ENCODE results near the gene NAGLU.

GRCh38 chr17:42547698-42548069 is 11.6 kb downstream of the NAGLU start:
- TF ChIP-seq CTCF (IDR thresholded peaks at IDR 0.05) (no peak), POLR2A (IDR thresholded peaks at IDR 0.05) (no peak)
